ENCODE results near the gene DCLK1. TPM values are rescaled to one million over a fixed set of nuclear protein-coding genes. Genes with fewer than 3 reads are reported as not detected.

DCLK1 gene
- total RNA-seq, 1 donor from 2014 or later, result 7.9 TPM

DNA sequence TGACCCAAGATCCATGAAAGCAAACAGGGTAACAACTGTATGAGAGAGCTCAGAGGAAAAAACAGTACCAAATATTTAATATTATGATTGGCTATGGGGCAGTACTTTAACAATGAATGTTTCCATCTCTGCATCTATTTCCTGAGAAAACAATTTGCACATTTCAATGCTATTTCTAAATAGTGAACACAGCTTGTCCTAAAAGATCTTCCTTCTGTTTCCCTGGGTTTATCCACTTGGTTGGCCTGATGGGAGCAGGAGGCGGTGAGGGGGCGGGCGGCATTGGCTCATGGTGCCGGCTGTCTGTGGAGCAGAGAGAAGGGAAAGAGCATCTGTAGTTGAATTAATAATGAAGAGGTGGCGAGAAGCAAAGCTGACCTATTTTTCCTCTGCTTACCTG is 291.4 kb downstream of the DCLK1 start:
- no peak overlapping the region for H3K27ac Mint-ChIP-seq (ENCODE audit: unreplicated experiment)
- H3K4me1 Mint-ChIP-seq (ENCODE audit: low read depth), result peaks cover 36% of the 10 kb centered on the region
- TF ChIP-seq, protein P1, sequence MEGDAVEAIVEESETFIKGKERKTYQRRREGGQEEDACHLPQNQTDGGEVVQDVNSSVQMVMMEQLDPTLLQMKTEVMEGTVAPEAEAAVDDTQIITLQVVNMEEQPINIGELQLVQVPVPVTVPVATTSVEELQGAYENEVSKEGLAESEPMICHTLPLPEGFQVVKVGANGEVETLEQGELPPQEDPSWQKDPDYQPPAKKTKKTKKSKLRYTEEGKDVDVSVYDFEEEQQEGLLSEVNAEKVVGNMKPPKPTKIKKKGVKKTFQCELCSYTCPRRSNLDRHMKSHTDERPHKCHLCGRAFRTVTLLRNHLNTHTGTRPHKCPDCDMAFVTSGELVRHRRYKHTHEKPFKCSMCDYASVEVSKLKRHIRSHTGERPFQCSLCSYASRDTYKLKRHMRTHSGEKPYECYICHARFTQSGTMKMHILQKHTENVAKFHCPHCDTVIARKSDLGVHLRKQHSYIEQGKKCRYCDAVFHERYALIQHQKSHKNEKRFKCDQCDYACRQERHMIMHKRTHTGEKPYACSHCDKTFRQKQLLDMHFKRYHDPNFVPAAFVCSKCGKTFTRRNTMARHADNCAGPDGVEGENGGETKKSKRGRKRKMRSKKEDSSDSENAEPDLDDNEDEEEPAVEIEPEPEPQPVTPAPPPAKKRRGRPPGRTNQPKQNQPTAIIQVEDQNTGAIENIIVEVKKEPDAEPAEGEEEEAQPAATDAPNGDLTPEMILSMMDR (IDR thresholded peaks at IDR 0.05), result no peak
- H3K36me3 Mint-ChIP-seq (ENCODE audit: low read depth), result no peaks in the 10 kb centered on the region
- no peaks in the 10 kb centered on the region for H3K27me3 Mint-ChIP-seq (ENCODE audit: low read depth)
- no peak for DNase-seq (ENCODE audit: low spot score)
- H3K4me3 Mint-ChIP-seq (ENCODE audit: unreplicated experiment), result no peak overlapping the region
- H3K9me3 Mint-ChIP-seq (ENCODE audit: low read depth), result no peaks in the 10 kb centered on the region

DNA sequence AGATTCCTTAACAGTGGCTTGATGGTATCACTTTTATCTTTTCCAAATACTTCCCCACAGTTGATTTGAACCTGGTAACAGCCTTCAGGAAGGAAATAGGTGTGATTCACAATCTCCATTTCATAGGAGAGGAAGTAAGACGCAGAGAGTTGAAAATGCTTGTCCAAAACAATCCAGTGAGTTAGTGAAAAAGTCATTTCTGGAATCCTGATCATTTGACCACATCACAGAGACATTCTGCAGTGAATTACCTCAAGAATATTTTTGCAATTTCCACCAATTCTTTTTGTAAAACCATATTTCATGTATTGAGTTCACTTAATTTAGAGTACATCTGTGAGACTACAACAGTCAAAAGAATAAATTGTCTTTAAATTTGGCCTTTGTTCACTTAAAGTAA is 292.8 kb downstream of the DCLK1 start:
- no peaks in the 10 kb centered on the region for H3K27me3 Mint-ChIP-seq (ENCODE audit: low read depth)
- peaks cover 50% of the 10 kb centered on the region for H3K4me1 Mint-ChIP-seq (ENCODE audit: low read depth)
- TF ChIP-seq, protein P1 (IDR thresholded peaks at IDR 0.05), result no peak
- no peaks in the 10 kb centered on the region for H3K36me3 Mint-ChIP-seq (ENCODE audit: low read depth)
- no peak for DNase-seq (ENCODE audit: low spot score)
- peak overlapping the region; percentile 75 for H3K27ac Mint-ChIP-seq (ENCODE audit: unreplicated experiment)
- no peaks in the 10 kb centered on the region for H3K9me3 Mint-ChIP-seq (ENCODE audit: low read depth)
- H3K4me3 Mint-ChIP-seq (ENCODE audit: unreplicated experiment), result no peak overlapping the region

DNA sequence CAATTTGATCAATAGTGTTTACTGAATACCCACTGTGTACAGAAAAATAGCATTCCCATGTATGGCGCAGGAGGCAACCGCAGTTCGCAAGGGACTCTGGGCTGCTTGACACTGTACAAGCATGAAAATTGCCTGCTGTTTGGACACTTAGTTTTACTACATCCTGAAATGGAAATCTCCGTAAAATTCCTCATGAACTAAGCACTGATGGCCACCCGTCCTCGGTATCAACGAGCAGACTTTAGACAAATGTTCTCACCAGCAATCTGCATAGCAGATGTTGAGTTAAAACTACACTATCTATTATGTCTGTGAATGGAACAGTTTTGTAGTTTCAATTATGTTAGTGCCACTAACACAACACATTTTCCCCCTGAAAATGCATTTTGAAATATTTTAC is 294.7 kb downstream of the DCLK1 start:
- no peaks in the 10 kb centered on the region for H3K36me3 Mint-ChIP-seq (ENCODE audit: low read depth)
- H3K9me3 Mint-ChIP-seq (ENCODE audit: low read depth), result no peaks in the 10 kb centered on the region
- no peak overlapping the region for H3K4me3 Mint-ChIP-seq (ENCODE audit: unreplicated experiment)
- no peaks in the 10 kb centered on the region for H3K27me3 Mint-ChIP-seq (ENCODE audit: low read depth)
- DNase-seq (ENCODE audit: low spot score), result no peak
- peaks cover 64% of the 10 kb centered on the region for H3K4me1 Mint-ChIP-seq (ENCODE audit: low read depth)
- TF ChIP-seq, protein P1 (IDR thresholded peaks at IDR 0.05), result no peak
- no peak overlapping the region for H3K27ac Mint-ChIP-seq (ENCODE audit: unreplicated experiment)

DNA sequence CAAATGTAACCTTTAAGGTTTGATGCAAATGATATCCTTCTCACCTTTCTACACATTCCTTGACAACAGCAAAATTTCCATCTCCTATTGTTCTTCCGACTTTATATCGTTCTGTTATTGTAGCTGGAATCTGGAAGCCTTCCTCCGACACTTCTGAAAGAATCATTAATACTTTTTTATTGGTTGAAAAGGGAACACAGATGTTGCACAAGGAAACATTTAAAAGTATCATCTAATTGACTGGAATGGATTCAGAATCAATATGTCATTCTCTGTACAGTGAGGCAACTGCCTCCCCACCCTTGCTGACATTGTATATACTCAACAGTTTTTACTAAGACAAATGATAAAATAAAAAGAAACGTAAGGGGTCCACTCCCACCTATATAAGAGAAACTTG is 295.2 kb downstream of the DCLK1 start:
- TF ChIP-seq, protein P1 (IDR thresholded peaks at IDR 0.05), result no peak
- Mint-ChIP-seq H3K4me1 (ENCODE audit: low read depth) (peaks cover 65% of the 10 kb centered on the region), H3K36me3 (ENCODE audit: low read depth) (no peaks in the 10 kb centered on the region), H3K9me3 (ENCODE audit: low read depth) (no peaks in the 10 kb centered on the region), H3K27ac (ENCODE audit: unreplicated experiment) (no peak overlapping the region), H3K4me3 (ENCODE audit: unreplicated experiment) (no peak overlapping the region), H3K27me3 (ENCODE audit: low read depth) (no peaks in the 10 kb centered on the region)
- no peak for DNase-seq (ENCODE audit: low spot score)

DNA sequence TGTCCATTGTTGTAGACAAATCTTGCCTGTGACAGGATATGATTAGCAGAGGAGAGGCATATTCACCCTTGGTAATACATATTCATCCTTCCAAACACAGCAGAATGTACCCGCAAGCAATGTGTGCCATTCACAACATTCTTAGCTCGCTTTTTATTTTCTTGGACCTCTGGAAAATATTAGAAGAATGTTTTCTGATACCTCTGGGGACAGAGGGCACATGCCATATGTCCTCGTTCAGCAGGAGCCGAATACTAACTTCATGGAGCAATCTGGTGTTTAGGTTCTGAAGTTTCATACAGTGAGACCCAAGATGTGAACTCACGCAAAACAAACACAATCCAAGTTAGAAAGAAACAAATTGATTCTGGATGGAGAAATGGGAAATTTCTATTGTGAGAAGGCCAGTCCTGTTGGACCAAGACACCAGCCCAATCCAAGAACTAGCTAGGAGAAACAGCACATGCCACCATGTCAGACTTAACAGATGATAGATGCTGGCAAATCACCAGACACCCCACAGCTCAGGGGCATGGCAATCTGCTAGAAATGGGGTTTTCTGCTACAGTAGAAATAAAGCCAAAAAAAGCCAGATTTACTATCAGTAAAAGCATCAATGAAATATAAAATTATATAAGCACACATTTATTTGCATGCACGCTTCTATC is 297.4 kb downstream of the DCLK1 start:
- TF ChIP-seq, protein P1 (IDR thresholded peaks at IDR 0.05), result no peak
- Mint-ChIP-seq H3K27ac (ENCODE audit: unreplicated experiment) (peak overlapping the region; percentile 79), H3K4me3 (ENCODE audit: unreplicated experiment) (no peak overlapping the region), H3K4me1 (ENCODE audit: low read depth) (peaks cover 50% of the 10 kb centered on the region), H3K9me3 (ENCODE audit: low read depth) (no peaks in the 10 kb centered on the region), H3K27me3 (ENCODE audit: low read depth) (no peaks in the 10 kb centered on the region), H3K36me3 (ENCODE audit: low read depth) (no peaks in the 10 kb centered on the region)
- DNase-seq (ENCODE audit: low spot score), result no peak
